K562 (cell line): ENCODE results near the gene TRERF1. TPM values are rescaled to one million over a fixed set of nuclear protein-coding genes. Genes with fewer than 3 reads are reported as not detected.

Experiments used
- EP400 ChIP-seq: fragments of 450-650 bp; IDR thresholded peaks from 2 replicates; pipeline ENCODE4 v1.6.1; 2017; ENCODE audit warnings: antibody characterized with exemption, mild to moderate bottlenecking, moderate library complexity
- FOXM1 ChIP-seq, 2 experiments: fragments of 450-650 bp in 1 of 2; sonication (generic) in 1 of 2; formaldehyde crosslinking in 1 of 2; IDR thresholded peaks; 2 replicates each; pipeline versions ENCODE4 v1.6.1 to v1.9.0; 2017 to 2022; ENCODE audit warnings: low read depth in 2 of 2, mild to moderate bottlenecking in 2 of 2, missing genetic modification reagents in 1 of 2, moderate library complexity in 1 of 2
- GATA2 ChIP-seq: sonication (generic); formaldehyde crosslinking; IDR thresholded peaks from 2 replicates; pipeline ENCODE4 v1.4.0; 2020; ENCODE audit warnings: mild to moderate bottlenecking, missing genetic modification reagents
- HNRNPK ChIP-seq: fragments of 200-400 bp; formaldehyde crosslinking; IDR thresholded peaks from one replicate; pipeline ENCODE4 v1.6.1; 2018; ENCODE audit warnings: mild to moderate bottlenecking, low read depth, low read length; ENCODE audit not compliant: poor library complexity, severe bottlenecking
- L3MBTL2 ChIP-seq: fragments of 450-650 bp; IDR thresholded peaks from 2 replicates; pipeline ENCODE4 v1.6.1; 2016; ENCODE audit warnings: mild to moderate bottlenecking, moderate library complexity
- MAZ ChIP-seq, 2 experiments: fragments of 450-650 bp in 1 of 2; sonication (generic) in 1 of 2; formaldehyde crosslinking; IDR thresholded peaks in 1 of 2; conservative IDR thresholded peaks in 1 of 2; 2 replicates each; pipeline versions ENCODE4 v1.4.0 to v1.5.0; 2020; ENCODE audit warnings: mild to moderate bottlenecking in 1 of 2, missing genetic modification reagents in 1 of 2
- RAD21 ChIP-seq, 2 experiments: fragments of 250-450 bp in 1 of 2; fragments of 450-650 bp in 1 of 2; sonication (Bioruptor Pico) in 1 of 2; formaldehyde crosslinking in 1 of 2; IDR thresholded peaks in 1 of 2; conservative IDR thresholded peaks in 1 of 2; 2 replicates each; pipeline versions ENCODE4 v1.4.0 to v1.8.0; 2020 to 2022; ENCODE audit warnings: mild to moderate bottlenecking in 2 of 2, moderate library complexity in 1 of 2
- RB1 ChIP-seq: fragments of 450-650 bp; IDR thresholded peaks from 2 replicates; pipeline ENCODE4 v1.6.1; 2017; ENCODE audit warnings: low read depth, mild to moderate bottlenecking
- RNF2 ChIP-seq: sonication (generic); IDR thresholded peaks from 2 replicates; pipeline ENCODE4 v1.6.1; 2016
- SMAD1 ChIP-seq: fragments of 150-350 bp; IDR thresholded peaks from 2 replicates; pipeline ENCODE4 v1.6.1; 2014; ENCODE audit warnings: low read length, low read depth; ENCODE audit not compliant: partially characterized antibody
- SMC3 ChIP-seq: conservative IDR thresholded peaks from 2 replicates; pipeline ENCODE4 v1.6.1; 2011; ENCODE audit warnings: low read depth, low read length, improper control_type of control experiment; ENCODE audit not compliant: insufficient read depth
- TOE1 ChIP-seq, 2 experiments: fragments of 450-650 bp in 1 of 2; sonication (generic) in 1 of 2; formaldehyde crosslinking in 1 of 2; IDR thresholded peaks; 2 replicates each; pipeline versions ENCODE4 v1.7.1 to v1.8.0; 2016 to 2022; ENCODE audit warnings: borderline replicate concordance in 2 of 2, mild to moderate bottlenecking in 2 of 2, antibody characterized with exemption in 1 of 2, inconsistent platforms in 1 of 2, low read depth in 1 of 2, missing genetic modification reagents in 1 of 2, moderate library complexity in 1 of 2
- VEZF1 ChIP-seq: fragments of 200-800 bp; sonication (Bioruptor generic); IDR thresholded peaks from 2 replicates; pipeline ENCODE4 v1.6.1; 2017; ENCODE audit warnings: missing genetic modification characterization, missing compliant biosample characterization
- XRCC5 ChIP-seq: fragments of 200-400 bp; formaldehyde crosslinking; IDR thresholded peaks from 2 replicates; pipeline ENCODE4 v1.6.1; 2017; ENCODE audit warnings: low read depth, mild to moderate bottlenecking, low read length
- ZBTB33 ChIP-seq: sonication (generic); formaldehyde crosslinking; IDR thresholded peaks from 2 replicates; pipeline ENCODE4 v1.8.1; 2023; ENCODE audit warnings: mild to moderate bottlenecking, missing genetic modification reagents
- ZFX ChIP-seq: sonication (generic); formaldehyde crosslinking; IDR thresholded peaks from 2 replicates; pipeline ENCODE4 v1.8.0; 2022; ENCODE audit warnings: mild to moderate bottlenecking, missing genetic modification reagents, moderate library complexity
- ZNF124 ChIP-seq: sonication (generic); formaldehyde crosslinking; IDR thresholded peaks from 2 replicates; pipeline ENCODE4 v1.8.1; 2022; ENCODE audit warnings: missing genetic modification reagents
- ZNF395 ChIP-seq: fragments of 200-800 bp; sonication (Bioruptor generic); IDR thresholded peaks from 2 replicates; pipeline ENCODE4 v1.6.1; 2017; ENCODE audit warnings: missing genetic modification characterization, missing compliant biosample characterization
- ZNF589 ChIP-seq: fragments of 200-800 bp; sonication (Bioruptor generic); IDR thresholded peaks from 2 replicates; pipeline ENCODE4 v1.6.1; 2016; ENCODE audit warnings: low read depth, missing genetic modification characterization, missing compliant biosample characterization
- ZNF740 ChIP-seq, 3 experiments: fragments of 200-800 bp in 1 of 3; sonication (Bioruptor generic) in 1 of 3; sonication (generic) in 1 of 3; formaldehyde crosslinking in 1 of 3; IDR thresholded peaks; 2 replicates each; pipeline versions ENCODE4 v1.6.1 to v1.8.0; 2016 to 2022; ENCODE audit warnings: mild to moderate bottlenecking in 2 of 3, missing compliant biosample characterization in 2 of 3, missing genetic modification characterization in 2 of 3, missing genetic modification reagents in 1 of 3
- polyA plus RNA-seq, 8 experiments: library from polyadenylated mRNA; depleted of rRNA in 4 of 8; stranded (reverse) in 5 of 8; unstranded in 3 of 8; fragments of >200 nt; fragmentation: Nextera tagmentation in 2 of 8; fragmentation: Illumina TruSeq in 1 of 8; extraction: Ambion mirVana in 2 of 8; extraction: Trizol in 1 of 8; gene quantifications; 2 replicates each; pipeline versions ENCODE4 v1.2.1 to v1.2.3, GENCODE V29; 2011 to 2014; ENCODE audit warnings: inconsistent platforms in 1 of 8, missing spikeins in 1 of 8
- total RNA-seq, 7 experiments: library from RNA; depleted of rRNA in 6 of 7; stranded (reverse); fragments of >200 nt in 6 of 7; fragmentation: Illumina TruSeq in 2 of 7; extraction: Trizol in 2 of 7; gene quantifications; 2 replicates each; pipeline versions ENCODE4 v1.2.1 to v1.2.3, GENCODE V29; 2011 to 2021; ENCODE audit warnings: low replicate concordance in 1 of 7

The TRERF1 gene
- total and polyA plus RNA-seq, 9 of the 15 experiments (the other 6 are each of a cell fraction or from before 2014, with no cell fraction given) = 0.04 to 0.20 (median 0.07) TPM; not detected in 3

- TF ChIP-seq ZBTB33 (CRISPR knock-in tag) (peak; percentile 75), TOE1 (IDR thresholded peaks at IDR 0.05; ENCODE audit: borderline replicate concordance) (0 out of 2 replicates have a peak, but pooled peaks have one; percentile 15), TOE1 (CRISPR knock-in tag; IDR thresholded peaks at IDR 0.05; ENCODE audit: borderline replicate concordance, low read depth) (no peak), RNF2 (no peak), XRCC5 (0 out of 2 replicates have a peak, but pooled peaks have one; percentile 48), ZFX (CRISPR knock-in tag) (0 out of 2 replicates have a peak, but pooled peaks have one; percentile 29), VEZF1 (CRISPR knock-in tag) (peak; percentile 40; the same call in 1 of the 2 replicates), ZNF589 (CRISPR knock-in tag) (0 out of 2 replicates have a peak, but pooled peaks have one; percentile 2), ZNF124 (CRISPR knock-in tag) (no peak), EP400 (0 out of 2 replicates have a peak, but pooled peaks have one; percentile 1), RB1 (0 out of 2 replicates have a peak, but pooled peaks have one; percentile 8), RAD21 (CRISPR knock-in tag; conservative IDR thresholded peaks at IDR 0.05 in 1 of 2, IDR thresholded peaks at IDR 0.05 in 1 of 2) (peak; percentile 44 to 63), MAZ (CRISPR knock-in tag; conservative IDR thresholded peaks at IDR 0.05 in 1 of 2, IDR thresholded peaks at IDR 0.05 in 1 of 2) (peak in 1 of 2 experiments; percentile 41; a peak in 2 of 4 replicates), GATA2 (CRISPR knock-in tag) (no peak), SMC3 (peak; percentile 46; the same call in 1 of the 2 replicates), ZNF395 (peak; percentile 35; the same call in 1 of the 2 replicates), SMAD1 (no peak), L3MBTL2 (0 out of 2 replicates have a peak, but pooled peaks have one; percentile 4), HNRNPK (no peak), ZNF740 (CRISPR knock-in tag; IDR thresholded peaks at IDR 0.05) (peak; percentile 72), ZNF740 (tag; IDR thresholded peaks at IDR 0.05) (peak in 1 of 2 experiments; percentile 89; a peak in 2 of 4 replicates), FOXM1 (IDR thresholded peaks at IDR 0.05; ENCODE audit: low read depth) (no peak), FOXM1 (CRISPR knock-in tag; IDR thresholded peaks at IDR 0.05; ENCODE audit: low read depth) (no peak)
- TF ChIP-seq, all 486 proteins: peak for 22
These were observed 190.8 kb downstream of the TRERF1 start (continued) for GRCh38 chr6:42260972-42261371.
